HCT116 (cell line): ENCODE data around the gene BTNL3. TPM values are rescaled to one million over a fixed set of nuclear protein-coding genes. Genes with fewer than 3 reads are reported as not detected.

Experiments
- ATAC-seq: fragments of 200-7000 bp; cut with Tn5 transposase; 2 replicates; pipeline ENCODE4 v1.9.1; 2020; ENCODE audit warnings: mild to moderate bottlenecking, moderate library complexity
- BruUV-seq: library from RNA; stranded (reverse); fragments of 400-500 nt; replicated peaks from 2 replicates; lab custom pipeline; 2021; lab: Mats Ljungman, UMichigan
- CTCF ChIA-PET: fragments of 300-600 bp; sonication (Branson Sonifier 250); formaldehyde crosslinking; loops from one replicate; lab custom pipeline; 2021; ENCODE audit warnings: antibody characterized with exemption; lab: Charles Lee
- POLR2A ChIA-PET: fragments of 300-600, 350-600 bp; sonication (Branson Sonifier 250); formaldehyde crosslinking; loops from one replicate; lab custom pipeline; 2021; ENCODE audit warnings: antibody characterized with exemption; lab: Charles Lee
- RAD21 ChIA-PET, 2 experiments: fragments of 300-600 bp; sonication (Branson Sonifier 250); formaldehyde crosslinking; loops; one replicate each; lab custom pipeline; 2023; ENCODE audit warnings: low total read pairs in 2 of 2; ENCODE audit not compliant: uncharacterized antibody in 2 of 2, unreplicated experiment in 2 of 2, low non-redundant PET in 1 of 2; lab: Charles Lee
- DNase-seq: peaks from one replicate; pipeline ENCODE4 v3.0.0-alpha.2; 2010; ENCODE audit warnings: low read depth, low spot score
- H2AFZ ChIP-seq: fragments of 200-600 bp; shearing (Covaris generic), sonication (generic); 2 replicates; pipeline ENCODE4 v1.6.1; 2017; ENCODE audit warnings: low read depth, mixed run types, mixed read lengths, antibody characterized with exemption, low read length; ENCODE audit not compliant: poor library complexity, severe bottlenecking
- H3K27ac ChIP-seq: 2 replicates; pipeline ENCODE4 v1.5.1; 2012; ENCODE audit warnings: low read depth, low read length
- H3K27me3 ChIP-seq: fragments of 200-600 bp; sonication (generic); 2 replicates; pipeline ENCODE4 v1.6.1; 2016; ENCODE audit warnings: mixed run types, low read length, mixed read lengths; ENCODE audit not compliant: insufficient read depth
- H3K36me3 ChIP-seq, 2 experiments: fragments of 200-500 bp in 1 of 2; fragments of 200-600 bp in 1 of 2; sonication (Bioruptor generic) in 1 of 2; sonication (generic) in 1 of 2; 2 replicates each; pipeline versions ENCODE4 v1.5.1 to v1.6.1; 2014 to 2016; ENCODE audit warnings: low read length in 2 of 2, inconsistent platforms in 1 of 2, mixed read lengths in 1 of 2, mixed run types in 1 of 2; ENCODE audit not compliant: insufficient read depth in 2 of 2, control insufficient read depth in 1 of 2
- H3K4me1 ChIP-seq, 2 experiments: fragments of 200-600 bp in 1 of 2; sonication (generic) in 1 of 2; 2 replicates each; pipeline versions ENCODE4 v1.5.1 to v1.6.1; 2012 to 2017; ENCODE audit warnings: low read length in 2 of 2, inconsistent platforms in 1 of 2, mild to moderate bottlenecking in 1 of 2, mixed read lengths in 1 of 2, mixed run types in 1 of 2, moderate library complexity in 1 of 2; ENCODE audit not compliant: insufficient read depth in 2 of 2, control insufficient read depth in 1 of 2
- H3K4me2 ChIP-seq: fragments of 200-600 bp; sonication (generic); 2 replicates; pipeline ENCODE4 v1.6.1; 2017; ENCODE audit warnings: mixed run types, low read length, mixed read lengths
- H3K4me3 ChIP-seq, 2 experiments: fragments of 200-600 bp in 1 of 2; sonication (generic) in 1 of 2; replicated peaks in 1 of 2; 2 replicates each; pipeline ENCODE4 v1.5.1; 2011 to 2016; ENCODE audit warnings: low read length in 2 of 2, control low read depth in 1 of 2, low read depth in 1 of 2, mild to moderate bottlenecking in 1 of 2, mixed read lengths in 1 of 2, mixed run types in 1 of 2
- H3K79me2 ChIP-seq: fragments of 200-600 bp; sonication (generic); 2 replicates; pipeline ENCODE4 v1.6.1; 2017; ENCODE audit warnings: mild to moderate bottlenecking, mixed run types, low read length, moderate library complexity, mixed read lengths; ENCODE audit not compliant: insufficient read depth
- H3K9ac ChIP-seq: fragments of 200-600 bp; sonication (generic); 2 replicates; pipeline ENCODE4 v1.6.1; 2016; ENCODE audit warnings: low read length, mixed read lengths
- H3K9me2 ChIP-seq: fragments of 200-600 bp; sonication (generic), shearing (Covaris generic); 2 replicates; pipeline ENCODE4 v1.6.1; 2017; ENCODE audit warnings: mixed run types, mild to moderate bottlenecking, moderate library complexity; ENCODE audit not compliant: insufficient read depth
- H3K9me3 ChIP-seq, 2 experiments: fragments of 200-500 bp in 1 of 2; fragments of 200-600 bp in 1 of 2; sonication (Bioruptor generic) in 1 of 2; sonication (generic) in 1 of 2; 2 replicates each; pipeline ENCODE4 v1.6.1; 2014 to 2017; ENCODE audit warnings: low read length in 2 of 2, mixed read lengths in 2 of 2, inconsistent platforms in 1 of 2, low read depth in 1 of 2, mild to moderate bottlenecking in 1 of 2, mixed run types in 1 of 2, moderate library complexity in 1 of 2; ENCODE audit not compliant: control insufficient read depth in 1 of 2, insufficient read depth in 1 of 2
- H4K20me1 ChIP-seq: fragments of 200-600 bp; sonication (generic), shearing (Covaris generic); 2 replicates; pipeline ENCODE4 v1.6.1; 2017; ENCODE audit warnings: mixed run types, mild to moderate bottlenecking, moderate library complexity; ENCODE audit not compliant: insufficient read depth
- EGR1 ChIP-seq: IDR thresholded peaks from 2 replicates; pipeline ENCODE4 v1.6.1; 2012; ENCODE audit warnings: low read depth
- EZH2 ChIP-seq: fragments of 200-600 bp; sonication (generic); IDR thresholded peaks from 2 replicates; pipeline ENCODE4 v1.6.1; 2017; ENCODE audit warnings: antibody characterized with exemption, mixed run types
- JUND ChIP-seq: IDR thresholded peaks from 2 replicates; pipeline ENCODE4 v1.6.1; 2012
- POLR2AphosphoS5 ChIP-seq: IDR thresholded peaks from 2 replicates; pipeline ENCODE4 v1.6.1; 2011; ENCODE audit warnings: mild to moderate bottlenecking, low read depth, low read length, moderate library complexity
- RAD21 ChIP-seq: IDR thresholded peaks from 2 replicates; pipeline ENCODE4 v1.6.1; 2012; ENCODE audit warnings: low read depth, mild to moderate bottlenecking
- SIN3A ChIP-seq: IDR thresholded peaks from 2 replicates; pipeline ENCODE4 v1.6.1; 2012; ENCODE audit warnings: low read depth
- SP1 ChIP-seq: IDR thresholded peaks from 2 replicates; pipeline ENCODE4 v1.6.1; 2012; ENCODE audit warnings: low read depth
- SRF ChIP-seq: IDR thresholded peaks from 2 replicates; pipeline ENCODE4 v1.6.1; 2012; ENCODE audit warnings: low read depth
- TCF7L2 ChIP-seq: IDR thresholded peaks from 2 replicates; pipeline ENCODE4 v1.7.0; 2011; ENCODE audit warnings: borderline replicate concordance, inconsistent platforms; ENCODE audit not compliant: insufficient read depth, insufficient read length; ENCODE audit errors: extremely low read depth
- ZNF274 ChIP-seq: fragments of 200-500 bp; sonication (Bioruptor generic); IDR thresholded peaks from 2 replicates; pipeline ENCODE4 v1.6.1; 2014; ENCODE audit warnings: mild to moderate bottlenecking, low read depth, low read length, inconsistent platforms
- intact Hi-C: fragments of 100-400 bp; cut with micrococcal nuclease; formaldehyde crosslinking; loops from 2 replicates; pipeline ENCODE4 v1.10.0; 2022
- total RNA-seq: library from RNA; stranded (reverse); gene quantifications from one replicate; pipeline ENCODE4 v1.2.1, GENCODE V29; 2021; ENCODE audit not compliant: unreplicated experiment
- TF ChIP-seq, protein P1 (sequence below): IDR thresholded peaks from 2 replicates; pipeline ENCODE4 v1.6.1; 2012
- TF ChIP-seq, protein P2 (sequence below): IDR thresholded peaks from 2 replicates; pipeline ENCODE4 v1.6.1; 2012
- TF ChIP-seq, protein P3 (sequence below): IDR thresholded peaks from 2 replicates; pipeline ENCODE4 v1.6.1; 2011; ENCODE audit warnings: mild to moderate bottlenecking, low read length, moderate library complexity; ENCODE audit not compliant: insufficient replicate concordance; ENCODE audit errors: extremely low read depth

BTNL3 gene
- total RNA-seq, 1 experiment from 2014 or later = not detected

DNA sequence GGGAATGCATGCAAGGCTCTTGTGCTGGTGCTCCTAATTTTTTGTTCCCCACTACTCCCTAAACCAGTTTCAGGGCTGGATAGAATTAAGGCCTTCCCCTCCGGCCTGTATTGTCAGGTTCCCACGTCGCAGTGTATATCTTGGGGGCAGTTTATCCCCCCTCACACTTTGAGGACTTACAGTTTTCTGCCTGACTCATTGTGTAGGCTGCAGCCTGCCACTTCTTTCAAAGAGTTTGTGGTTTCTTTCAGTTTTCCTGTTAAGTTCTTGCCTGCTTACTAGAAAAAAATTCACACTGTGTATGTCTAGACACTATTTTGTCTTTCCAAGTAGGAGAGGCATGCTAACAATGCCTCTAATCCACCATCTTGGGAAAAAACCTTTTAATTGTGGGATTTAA lies 28.4 kb upstream of the BTNL3 start:
- intact Hi-C loops = no loop called here
- H3K36me3 ChIP-seq = no peaks in the 10 kb centered on the region
- ATAC-seq (no peak), DNase-seq (no peak)
- no peak overlapping the region for H2AFZ ChIP-seq
- no peaks in the 10 kb centered on the region for H3K9me3 ChIP-seq
- CTCF ChIA-PET = no interaction called here
- no peak overlapping the region for H3K9ac ChIP-seq
- RAD21 ChIA-PET = no interaction called here
- H3K79me2 ChIP-seq = no peaks in the 10 kb centered on the region
- H3K4me1 ChIP-seq = no peaks in the 10 kb centered on the region
- no TSS peak for BruUV-seq
- no peaks in the 10 kb centered on the region for H3K27me3 ChIP-seq
- no peaks in the 10 kb centered on the region for H4K20me1 ChIP-seq
- H3K9me2 ChIP-seq = 0 out of 2 replicates have a peak, but pooled peaks cover 2% of the 10 kb centered on the region
- POLR2A ChIA-PET = no interaction called here
- TF ChIP-seq, protein P1, sequence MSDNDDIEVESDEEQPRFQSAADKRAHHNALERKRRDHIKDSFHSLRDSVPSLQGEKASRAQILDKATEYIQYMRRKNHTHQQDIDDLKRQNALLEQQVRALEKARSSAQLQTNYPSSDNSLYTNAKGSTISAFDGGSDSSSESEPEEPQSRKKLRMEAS = no peak
- TF ChIP-seq POLR2AphosphoS5 = no peak
- no peak overlapping the region for H3K4me2 ChIP-seq
- no peak overlapping the region for H3K27ac ChIP-seq
- no peak overlapping the region for H3K4me3 ChIP-seq

DNA sequence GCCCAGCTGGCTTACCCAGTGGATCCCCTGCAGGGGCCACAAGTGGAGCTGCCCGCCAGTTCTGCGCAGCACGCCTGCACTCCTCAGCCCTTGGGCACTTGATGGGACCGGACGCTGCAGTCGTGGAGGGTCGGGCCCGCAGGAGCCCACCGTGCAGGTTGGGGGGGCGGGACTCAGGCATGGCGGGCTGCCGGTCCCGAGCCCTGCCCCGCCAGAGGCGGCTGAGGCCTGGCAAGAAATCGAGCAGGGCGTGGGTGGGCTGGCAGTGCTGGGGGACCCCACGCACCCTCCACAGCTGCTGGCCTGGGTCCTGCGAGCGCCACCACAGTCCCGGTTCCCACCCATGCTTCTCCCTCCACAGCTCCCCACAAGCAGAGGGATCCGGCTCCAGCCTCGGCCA lies 19.2 kb upstream of the BTNL3 start:
- BruUV-seq = no TSS peak
- no peaks in the 10 kb centered on the region for H3K9me3 ChIP-seq
- H2AFZ ChIP-seq = no peak overlapping the region
- no peak for ATAC-seq
- ChIA-PET RAD21 (no interaction called here), CTCF (no interaction called here), POLR2A (no interaction called here)
- no peaks in the 10 kb centered on the region for H3K4me1 ChIP-seq
- no peaks in the 10 kb centered on the region for H4K20me1 ChIP-seq
- no peak for TF ChIP-seq JUND
- H3K36me3 ChIP-seq = no peaks in the 10 kb centered on the region
- no peak overlapping the region for H3K4me3 ChIP-seq
- H3K9me2 ChIP-seq = 0 out of 2 replicates have a peak, but pooled peaks cover 2% of the 10 kb centered on the region
- no peaks in the 10 kb centered on the region for H3K79me2 ChIP-seq
- H3K4me2 ChIP-seq = no peak overlapping the region
- no peak overlapping the region for H3K9ac ChIP-seq
- DNase-seq = no peak
- no peaks in the 10 kb centered on the region for H3K27me3 ChIP-seq
- intact Hi-C loops = no loop called here
- no peak overlapping the region for H3K27ac ChIP-seq

DNA sequence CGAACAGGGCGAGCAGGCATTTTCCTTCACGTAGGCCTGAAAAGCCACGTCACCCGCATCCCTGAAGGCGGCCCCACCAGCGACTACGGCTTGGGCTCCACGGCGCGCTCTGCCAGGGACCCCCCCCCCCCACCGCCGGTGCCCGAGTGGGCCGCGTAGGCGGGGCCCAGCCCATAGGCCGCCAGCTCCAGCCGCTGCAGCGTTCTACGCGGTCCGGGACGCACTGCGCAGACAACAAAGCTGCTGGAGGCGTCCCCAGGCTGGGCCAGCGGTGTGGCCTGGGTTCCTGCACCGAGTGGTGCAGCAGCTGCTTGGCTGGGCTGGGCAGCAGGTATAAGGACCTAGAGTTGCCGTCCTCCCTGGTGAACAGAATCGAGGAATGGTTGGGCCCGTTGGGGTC lies 18.3 kb upstream of the BTNL3 start:
- RAD21 ChIA-PET = no interaction called here
- Histone ChIP-seq H3K27me3 (no peaks in the 10 kb centered on the region), H3K9me2 (no peaks in the 10 kb centered on the region), H3K4me3 (no peak overlapping the region), H4K20me1 (no peaks in the 10 kb centered on the region), H3K4me2 (no peak overlapping the region), H2AFZ (no peak overlapping the region), H3K4me1 (no peaks in the 10 kb centered on the region), H3K9me3 (no peaks in the 10 kb centered on the region), H3K27ac (no peak overlapping the region), H3K9ac (no peak overlapping the region), H3K36me3 (no peaks in the 10 kb centered on the region), H3K79me2 (no peaks in the 10 kb centered on the region)
- DNase-seq (no peak), ATAC-seq (no peak)
- CTCF ChIA-PET = no interaction called here
- BruUV-seq = no TSS peak
- intact Hi-C loops = no loop called here
- POLR2A ChIA-PET = no interaction called here
- TF ChIP-seq EGR1 (no peak), SP1 (no peak), TCF7L2 (no peak), SIN3A (no peak), ZNF274 (no peak), SRF (no peak), EZH2 (no peak), RAD21 (no peak)
- TF ChIP-seq, protein P2, sequence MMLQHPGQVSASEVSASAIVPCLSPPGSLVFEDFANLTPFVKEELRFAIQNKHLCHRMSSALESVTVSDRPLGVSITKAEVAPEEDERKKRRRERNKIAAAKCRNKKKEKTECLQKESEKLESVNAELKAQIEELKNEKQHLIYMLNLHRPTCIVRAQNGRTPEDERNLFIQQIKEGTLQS = no peak
- TF ChIP-seq, protein P1 = no peak
- TF ChIP-seq, protein P3, sequence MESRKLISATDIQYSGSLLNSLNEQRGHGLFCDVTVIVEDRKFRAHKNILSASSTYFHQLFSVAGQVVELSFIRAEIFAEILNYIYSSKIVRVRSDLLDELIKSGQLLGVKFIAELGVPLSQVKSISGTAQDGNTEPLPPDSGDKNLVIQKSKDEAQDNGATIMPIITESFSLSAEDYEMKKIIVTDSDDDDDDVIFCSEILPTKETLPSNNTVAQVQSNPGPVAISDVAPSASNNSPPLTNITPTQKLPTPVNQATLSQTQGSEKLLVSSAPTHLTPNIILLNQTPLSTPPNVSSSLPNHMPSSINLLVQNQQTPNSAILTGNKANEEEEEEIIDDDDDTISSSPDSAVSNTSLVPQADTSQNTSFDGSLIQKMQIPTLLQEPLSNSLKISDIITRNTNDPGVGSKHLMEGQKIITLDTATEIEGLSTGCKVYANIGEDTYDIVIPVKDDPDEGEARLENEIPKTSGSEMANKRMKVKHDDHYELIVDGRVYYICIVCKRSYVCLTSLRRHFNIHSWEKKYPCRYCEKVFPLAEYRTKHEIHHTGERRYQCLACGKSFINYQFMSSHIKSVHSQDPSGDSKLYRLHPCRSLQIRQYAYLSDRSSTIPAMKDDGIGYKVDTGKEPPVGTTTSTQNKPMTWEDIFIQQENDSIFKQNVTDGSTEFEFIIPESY = no peak
